ENCODE results near the gene KRT8. TPM values are rescaled to one million over a fixed set of nuclear protein-coding genes. Genes with fewer than 3 reads are reported as not detected.

KRT8 gene
- total and polyA plus RNA-seq, 4 donors, result 150 to 639 (median 482) TPM

DNA sequence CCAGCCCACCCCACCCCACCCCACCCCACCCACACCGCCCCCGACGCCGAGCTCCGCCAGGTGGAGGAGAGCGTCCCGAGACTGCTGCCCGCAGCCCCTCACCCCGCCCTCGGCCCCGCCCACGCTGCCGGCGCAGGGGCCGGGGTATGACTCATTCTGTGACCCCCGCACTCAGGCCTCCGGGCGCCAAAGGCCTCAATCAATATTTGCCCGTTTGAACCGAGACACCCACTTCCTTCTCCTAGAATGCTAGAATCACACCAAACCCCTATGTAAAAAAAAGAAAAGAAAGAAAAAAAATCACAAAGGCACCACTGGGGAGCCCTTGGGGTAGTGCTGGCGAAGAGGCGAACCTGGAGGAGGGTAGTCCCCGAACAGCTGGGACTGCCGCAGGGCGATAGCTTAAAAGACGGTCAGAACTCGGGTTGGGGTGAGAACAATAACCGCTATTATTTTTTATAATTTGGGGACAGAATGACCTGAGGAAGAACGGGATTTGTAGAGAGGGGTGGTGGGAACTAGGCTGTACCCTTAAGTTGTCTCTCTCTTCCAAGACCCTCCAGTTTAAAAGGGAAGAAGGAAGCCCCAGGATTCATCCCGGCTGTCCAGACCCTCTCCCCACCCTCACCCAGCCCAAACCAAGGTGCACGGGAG, 894 bp downstream of the KRT8 start:
- Histone ChIP-seq H3K27ac (ENCODE audit: low read depth in 1 of 2, low read length in 1 of 2) (peak overlapping the region; percentile 78 to 92), H3K4me1 (ENCODE audit: control insufficient read depth in 5 of 5, insufficient read depth in 5 of 5, low read length in 5 of 5) (peaks cover 0 to 33% (median 4%) of the 10 kb centered on the region in 5 donors)
- whole genome bisulfite sequencing, 2 donors, result 24 to 30% methylated on average over 27 to 29 of the region's 31 CpGs

DNA sequence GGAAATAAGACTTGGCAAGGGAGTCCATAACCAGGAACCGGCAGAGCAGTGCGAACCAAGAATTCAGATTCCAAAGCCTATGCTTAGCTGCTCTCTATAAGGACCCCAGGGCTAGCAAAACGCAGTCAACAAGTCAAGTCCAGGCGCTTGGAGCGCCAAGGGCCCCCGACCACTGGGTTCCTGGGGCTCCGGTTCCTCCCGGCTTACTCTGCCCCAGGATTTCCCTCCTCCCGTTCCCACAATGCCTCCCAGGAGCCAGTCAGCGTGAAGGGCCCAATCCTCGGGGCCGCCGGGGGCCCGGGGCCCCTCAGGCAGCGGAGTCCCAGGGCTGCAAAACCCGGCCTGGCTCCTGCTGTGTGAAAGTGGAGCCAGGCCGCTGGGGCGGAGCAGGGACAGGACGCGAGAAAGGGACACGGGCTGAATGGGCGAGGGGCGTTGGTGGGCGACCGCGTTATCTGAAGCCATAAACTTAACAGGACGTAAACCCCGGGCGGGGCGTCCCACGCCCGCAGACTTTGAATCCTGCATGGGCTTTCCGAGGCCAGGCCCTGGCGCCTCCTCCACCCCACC, 1.5 kb downstream of the KRT8 start:
- peaks cover 0 to 28% (median 4%) of the 10 kb centered on the region in 5 donors for H3K4me1 ChIP-seq (ENCODE audit: control insufficient read depth in 5 of 5, insufficient read depth in 5 of 5, low read length in 5 of 5)
- H3K4me3 ChIP-seq, result peak overlapping the region; percentile 24
- peaks cover 0 to 10% (median 0%) of the 10 kb centered on the region in 4 donors for H3K36me3 ChIP-seq (ENCODE audit: control insufficient read depth in 4 of 4, insufficient read depth in 4 of 4, low read length in 4 of 4)
- no peak for TF ChIP-seq CTCF (IDR thresholded peaks at IDR 0.05; ENCODE audit: control extremely low read depth, extremely low read depth)
- no peaks in the 10 kb centered on the region for H3K9me3 ChIP-seq (ENCODE audit: control insufficient read depth in 4 of 4, insufficient read depth in 3 of 4, low read length in 3 of 4)
- peak overlapping the region; percentile 59 to 68 for H3K9ac ChIP-seq (ENCODE audit: insufficient read depth in 1 of 2, low read length in 2 of 2)
- WGBS, 2 donors, result 5 to 9% methylated on average over 27 to 34 of the region's 34 CpGs
- DNase-seq, result peak; percentile 90 to 93 (median 90)
- peak; percentile 20 for ATAC-seq (ENCODE audit: insufficient read depth, low FRiP score)
- H3K27ac ChIP-seq (ENCODE audit: low read depth in 1 of 2, low read length in 1 of 2), result peak overlapping the region; percentile 50 to 69
- no peaks in the 10 kb centered on the region for H3K27me3 ChIP-seq (ENCODE audit: control insufficient read depth in 3 of 3, insufficient read depth in 3 of 3, low read length in 2 of 3)

More for the DNA sequence above, 894 bp downstream of the KRT8 start:
- TF ChIP-seq CTCF (IDR thresholded peaks at IDR 0.05; ENCODE audit: control extremely low read depth, extremely low read depth), result no peak
- Histone ChIP-seq H3K4me3 (peak overlapping the region; percentile 61), H3K27me3 (ENCODE audit: control insufficient read depth in 3 of 3, insufficient read depth in 3 of 3, low read length in 2 of 3) (no peaks in the 10 kb centered on the region), H3K9me3 (ENCODE audit: control insufficient read depth in 4 of 4, insufficient read depth in 3 of 4, low read length in 3 of 4) (no peaks in the 10 kb centered on the region), H3K36me3 (ENCODE audit: control insufficient read depth in 4 of 4, insufficient read depth in 4 of 4, low read length in 4 of 4) (peaks cover 0 to 9% (median 0%) of the 10 kb centered on the region in 4 donors), H3K9ac (ENCODE audit: insufficient read depth in 1 of 2, low read length in 2 of 2) (peak overlapping the region in 1 of 2 donors; percentile 68)
- DNase-seq, result peak; percentile 68 to 69 (median 68)
- peak; percentile 49 for ATAC-seq (ENCODE audit: insufficient read depth, low FRiP score)

DNA sequence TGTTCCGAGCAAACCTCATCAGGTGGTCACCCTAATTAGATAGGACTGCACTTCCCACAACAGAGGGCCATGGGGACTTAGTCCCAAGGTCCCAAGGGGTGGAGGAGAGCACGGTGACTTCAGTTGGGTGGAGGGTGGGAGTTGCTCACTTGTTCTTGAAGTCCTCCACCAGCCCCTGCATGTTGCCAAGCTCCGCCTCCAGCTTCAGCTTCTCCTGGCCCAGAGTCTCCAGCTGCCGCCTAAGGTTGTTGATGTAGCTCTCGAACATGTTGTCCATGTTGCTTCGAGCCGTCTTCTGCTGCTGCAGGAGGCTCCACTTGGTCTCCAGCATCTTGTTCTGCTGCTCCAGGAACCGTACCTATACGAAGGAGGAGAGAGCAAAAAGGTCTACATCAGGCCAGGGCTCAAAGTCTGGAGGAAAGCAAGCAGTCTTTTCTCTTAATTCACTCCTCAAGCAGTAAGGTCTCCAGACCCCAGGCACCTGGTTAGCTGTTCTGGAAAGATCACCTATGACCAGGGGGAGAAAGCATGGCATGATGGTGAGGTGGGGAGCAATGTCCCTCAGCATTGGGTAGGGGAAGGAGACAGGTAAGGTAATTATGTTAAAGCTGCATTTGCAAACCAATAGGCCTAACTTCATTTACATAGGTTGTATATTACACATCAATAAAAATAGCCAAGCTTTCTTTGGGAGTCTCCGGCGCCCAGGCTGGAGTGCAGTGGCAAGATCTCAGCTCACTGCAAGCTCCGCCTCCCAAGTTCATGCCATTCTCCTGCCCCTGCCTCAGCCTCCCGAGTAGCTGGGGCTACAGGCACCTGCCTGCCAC, 2.9 kb downstream of the KRT8 start:
- Histone ChIP-seq H3K9ac (ENCODE audit: insufficient read depth in 1 of 2, low read length in 2 of 2) (no peak overlapping the region), H3K27me3 (ENCODE audit: control insufficient read depth in 3 of 3, insufficient read depth in 3 of 3, low read length in 2 of 3) (no peaks in the 10 kb centered on the region), H3K27ac (ENCODE audit: low read depth in 1 of 2, low read length in 1 of 2) (no peak overlapping the region), H3K4me1 (ENCODE audit: control insufficient read depth in 5 of 5, insufficient read depth in 5 of 5, low read length in 5 of 5) (peaks cover 0 to 14% (median 0%) of the 10 kb centered on the region in 5 donors), H3K9me3 (ENCODE audit: control insufficient read depth in 4 of 4, insufficient read depth in 3 of 4, low read length in 3 of 4) (no peaks in the 10 kb centered on the region), H3K4me3 (no peak overlapping the region), H3K36me3 (ENCODE audit: control insufficient read depth in 4 of 4, insufficient read depth in 4 of 4, low read length in 4 of 4) (peaks cover 0 to 15% (median 0%) of the 10 kb centered on the region in 4 donors)
- TF ChIP-seq CTCF (IDR thresholded peaks at IDR 0.05; ENCODE audit: control extremely low read depth, extremely low read depth), result no peak
- ATAC-seq (ENCODE audit: insufficient read depth, low FRiP score) (no peak), DNase-seq (no peak)
- 79 to 85% methylated on average over 13 of the region's 13 CpGs for WGBS, 2 donors

Data from lung (tissue), 12 donors.